ENCODE results near the gene PHETA1.
"Not testable (repeated sequence)": the region's sequence is repeated elsewhere in the genome, so short reads cannot be mapped to it uniquely, and the experiment has no call there.

The PHETA1 gene

GRCh38 chr12:111351026-111351425, 17.9 kb downstream of the PHETA1 start:
- DNase-seq (ENCODE audit: low read depth in 4 of 4, low spot score in 1 of 4) = no peak

- no peak for DNase-seq (ENCODE audit: low read depth in 4 of 4, low spot score in 1 of 4)
These were observed 19.0 kb downstream of the PHETA1 start for GRCh38 chr12:111349748-111350520.

- no peak for DNase-seq (ENCODE audit: low read depth in 4 of 4, low spot score in 1 of 4)
These were observed 19.7 kb downstream of the PHETA1 start for GRCh38 chr12:111349101-111349747.

GRCh38 chr12:111347891-111348644, 20.8 kb downstream of the PHETA1 start:
- DNase-seq (ENCODE audit: low read depth in 4 of 4, low spot score in 1 of 4) = no peak

GRCh38 chr12:111344254-111344875, 24.5 kb downstream of the PHETA1 start:
- no peak for DNase-seq (ENCODE audit: low read depth in 4 of 4, low spot score in 1 of 4)

GRCh38 chr12:111343181-111343580, 25.7 kb downstream of the PHETA1 start:
- DNase-seq (ENCODE audit: low read depth in 4 of 4, low spot score in 1 of 4) = no peak

GRCh38 chr12:111342376-111342775, 26.5 kb downstream of the PHETA1 start:
- DNase-seq (ENCODE audit: low read depth in 4 of 4, low spot score in 1 of 4) = no peak

GRCh38 chr12:111341426-111342065, 27.3 kb downstream of the PHETA1 start:
- no peak for DNase-seq (ENCODE audit: low read depth in 4 of 4, low spot score in 1 of 4)

GRCh38 chr12:111340680-111341079, 28.2 kb downstream of the PHETA1 start:
- not testable (repeated sequence) for DNase-seq (ENCODE audit: low read depth in 4 of 4, low spot score in 1 of 4)

GRCh38 chr12:111340231-111340630, 28.7 kb downstream of the PHETA1 start:
- DNase-seq (ENCODE audit: low read depth in 4 of 4, low spot score in 1 of 4) = no peak

- no peak for DNase-seq (ENCODE audit: low read depth in 4 of 4, low spot score in 1 of 4)
These were observed 29.5 kb downstream of the PHETA1 start for GRCh38 chr12:111339321-111339938.

GRCh38 chr12:111338096-111338495, 30.8 kb downstream of the PHETA1 start:
- no peak for DNase-seq (ENCODE audit: low read depth in 4 of 4, low spot score in 1 of 4)

GRCh38 chr12:111337371-111337770, 31.5 kb downstream of the PHETA1 start:
- DNase-seq (ENCODE audit: low read depth in 4 of 4, low spot score in 1 of 4) = no peak

GRCh38 chr12:111336411-111336810, 32.5 kb downstream of the PHETA1 start:
- DNase-seq (ENCODE audit: low read depth in 4 of 4, low spot score in 1 of 4) = not testable (repeated sequence)

GRCh38 chr12:111335811-111336210, 33.1 kb downstream of the PHETA1 start:
- no peak for DNase-seq (ENCODE audit: low read depth in 4 of 4, low spot score in 1 of 4)

GRCh38 chr12:111335301-111335700, 33.6 kb downstream of the PHETA1 start:
- DNase-seq (ENCODE audit: low read depth in 4 of 4, low spot score in 1 of 4) = not testable (repeated sequence)

- DNase-seq (ENCODE audit: low read depth in 4 of 4, low spot score in 1 of 4) = no peak
These were observed 34.4 kb downstream of the PHETA1 start for GRCh38 chr12:111334393-111334915.

GRCh38 chr12:111330800-111331752, 37.8 kb downstream of the PHETA1 start:
- DNase-seq (ENCODE audit: low read depth in 4 of 4, low spot score in 1 of 4) = no peak

- no peak for DNase-seq (ENCODE audit: low read depth in 4 of 4, low spot score in 1 of 4)
These were observed 40.8 kb downstream of the PHETA1 start for GRCh38 chr12:111328138-111328537.
